OCI-LY1 (cell line): Measurements from ENCODE around the gene HOXD9.

ENCODE experiments used
- EZH2 ChIP-seq: fragments of 200-600 bp; sonication (generic), shearing (Covaris generic); IDR thresholded peaks from 2 replicates; pipeline ENCODE4 v1.8.0; 2017; ENCODE audit warnings: borderline replicate concordance, mixed run types, mild to moderate bottlenecking, antibody characterized with exemption, low read length, moderate library complexity, mixed read lengths
- TF ChIP-seq, protein P1 (sequence below): fragments of 200-600 bp; sonication (generic), shearing (Covaris generic); IDR thresholded peaks from 2 replicates; pipeline ENCODE4 v1.5.1; 2017; ENCODE audit warnings: mild to moderate bottlenecking, antibody characterized with exemption, low read length, moderate library complexity, mixed read lengths

DNA sequence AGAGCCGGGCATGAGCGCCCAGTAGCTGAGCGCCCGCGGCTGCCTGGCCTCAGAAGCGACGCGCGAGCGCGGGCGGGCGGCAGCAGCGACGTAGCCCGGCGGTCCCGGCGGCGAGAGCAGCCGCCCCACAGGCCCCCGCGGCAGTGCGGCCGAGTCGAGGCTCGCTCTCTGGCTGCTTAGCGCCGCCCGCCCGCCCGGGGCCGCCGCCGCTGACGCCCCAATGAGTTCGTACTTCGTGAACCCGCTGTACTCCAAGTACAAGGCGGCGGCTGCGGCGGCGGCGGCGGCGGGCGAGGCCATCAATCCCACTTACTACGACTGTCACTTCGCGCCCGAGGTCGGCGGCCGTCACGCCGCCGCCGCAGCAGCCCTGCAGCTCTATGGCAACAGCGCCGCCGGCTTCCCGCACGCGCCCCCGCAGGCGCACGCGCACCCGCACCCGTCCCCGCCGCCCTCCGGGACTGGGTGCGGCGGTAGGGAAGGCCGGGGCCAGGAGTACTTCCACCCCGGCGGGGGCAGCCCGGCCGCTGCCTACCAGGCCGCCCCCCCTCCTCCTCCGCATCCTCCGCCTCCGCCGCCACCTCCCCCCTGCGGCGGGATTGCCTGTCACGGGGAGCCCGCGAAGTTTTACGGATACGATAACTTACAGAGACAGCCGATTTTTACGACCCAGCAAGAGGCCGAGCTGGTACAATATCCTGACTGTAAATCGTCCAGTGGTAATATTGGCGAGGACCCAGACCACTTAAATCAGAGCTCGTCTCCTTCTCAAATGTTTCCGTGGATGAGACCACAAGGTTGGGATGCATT lies 7.8 kb downstream of the HOXD9 start:
- TF ChIP-seq EZH2 = no peak
- TF ChIP-seq, protein P1, sequence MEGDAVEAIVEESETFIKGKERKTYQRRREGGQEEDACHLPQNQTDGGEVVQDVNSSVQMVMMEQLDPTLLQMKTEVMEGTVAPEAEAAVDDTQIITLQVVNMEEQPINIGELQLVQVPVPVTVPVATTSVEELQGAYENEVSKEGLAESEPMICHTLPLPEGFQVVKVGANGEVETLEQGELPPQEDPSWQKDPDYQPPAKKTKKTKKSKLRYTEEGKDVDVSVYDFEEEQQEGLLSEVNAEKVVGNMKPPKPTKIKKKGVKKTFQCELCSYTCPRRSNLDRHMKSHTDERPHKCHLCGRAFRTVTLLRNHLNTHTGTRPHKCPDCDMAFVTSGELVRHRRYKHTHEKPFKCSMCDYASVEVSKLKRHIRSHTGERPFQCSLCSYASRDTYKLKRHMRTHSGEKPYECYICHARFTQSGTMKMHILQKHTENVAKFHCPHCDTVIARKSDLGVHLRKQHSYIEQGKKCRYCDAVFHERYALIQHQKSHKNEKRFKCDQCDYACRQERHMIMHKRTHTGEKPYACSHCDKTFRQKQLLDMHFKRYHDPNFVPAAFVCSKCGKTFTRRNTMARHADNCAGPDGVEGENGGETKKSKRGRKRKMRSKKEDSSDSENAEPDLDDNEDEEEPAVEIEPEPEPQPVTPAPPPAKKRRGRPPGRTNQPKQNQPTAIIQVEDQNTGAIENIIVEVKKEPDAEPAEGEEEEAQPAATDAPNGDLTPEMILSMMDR = no peak
